Body of pancreas (tissue), 4 donors: ENCODE results near the gene HERC3. TPM values are rescaled to one million over a fixed set of nuclear protein-coding genes. Genes with fewer than 3 reads are reported as not detected.

Experiments
- ATAC-seq: fragments of 150-250 bp; one replicate; pipeline ENCODE4 v1.9.1; 2016
- DNase-seq, 4 donors: peaks; one replicate each; pipeline ENCODE4 v3.0.0-alpha.2; 2019
- H3K27ac ChIP-seq, 4 donors: fragments of 200-600 bp; sonication (generic); 1 replicate in 3 of 4; 2 replicates in 1 of 4; pipeline versions ENCODE4 v1.5.1 to v1.6.1; 2016 to 2019; ENCODE audit warnings: mild to moderate bottlenecking in 1 of 4, mixed read lengths in 1 of 4, moderate library complexity in 1 of 4
- H3K27me3 ChIP-seq, 2 donors: fragments of 200-600 bp; sonication (generic); one replicate each; pipeline ENCODE4 v1.6.0; 2016; ENCODE audit warnings: mild to moderate bottlenecking in 1 of 2
- H3K36me3 ChIP-seq, 2 donors: fragments of 200-600 bp; sonication (generic); replicated peaks in 1 of 2; 2 replicates each; pipeline ENCODE4 v1.5.1; 2016; ENCODE audit warnings: low read depth in 2 of 2; ENCODE audit not compliant: insufficient read depth in 1 of 2
- H3K4me1 ChIP-seq: fragments of 200-600 bp; sonication (generic); one replicate; pipeline ENCODE4 v1.6.0; 2016
- H3K4me3 ChIP-seq, 2 donors: fragments of 200-600 bp; sonication (generic); 1 replicate in 1 of 2; 2 replicates in 1 of 2; pipeline ENCODE4 v1.5.1; 2016 to 2019
- H3K9me3 ChIP-seq, 3 donors: fragments of 200-600 bp; sonication (generic); 1 replicate in 2 of 3; 2 replicates in 1 of 3; pipeline ENCODE4 v1.5.1; 2016
- CTCF ChIP-seq, 7 experiments: fragments of 450-650 bp in 4 of 7; fragments of 200-600 bp in 3 of 7; sonication (generic) in 3 of 7; IDR thresholded peaks; one replicate each; pipeline ENCODE4 v1.5.1; 2016 to 2019; ENCODE audit warnings: antibody characterized with exemption in 7 of 7
- POLR2A ChIP-seq, 3 donors: fragments of 450-650 bp; IDR thresholded peaks; one replicate each; pipeline ENCODE4 v1.6.1; 2016; ENCODE audit warnings: antibody characterized with exemption in 3 of 3, mild to moderate bottlenecking in 2 of 3
- WGBS, 2 donors: methylation state at CpG; one replicate each; pipeline ENCODE4 v1.1.5; 2017; 5-methylcytosine and 5-hydroxymethylcytosine counted together
- intact Hi-C: fragments of 100-400 bp; cut with DNase I; formaldehyde crosslinking; loops from one replicate; pipeline ENCODE4 v1.15.1; 2023
- total RNA-seq, 2 donors: library from RNA; depleted of rRNA; stranded (reverse); fragments of >200 nt; gene quantifications; one replicate each; pipeline ENCODE4 v1.1.0, GENCODE V29; 2016

The HERC3 gene
- total RNA-seq, 2 donors from 2014 or later: 10.9 to 19.5 TPM

GRCh38 chr4:88659890-88660208, 67.6 kb downstream of the HERC3 start:
- TF ChIP-seq CTCF (IDR thresholded peaks at IDR 0.05): no peak
- TF ChIP-seq POLR2A (IDR thresholded peaks at IDR 0.05): no peak
- intact Hi-C loops: loop anchor here (5.0 kb wide), 1 partner anchor 123 kb away; no protein-coding TSS in a partner anchor
- H3K27me3 ChIP-seq: no peaks in the 10 kb centered on the region
- no peak for DNase-seq
- H3K27ac ChIP-seq: no peak overlapping the region
- peaks cover 9% of the 10 kb centered on the region for H3K4me1 ChIP-seq
- H3K4me3 ChIP-seq: no peak overlapping the region
- H3K9me3 ChIP-seq: no peaks in the 10 kb centered on the region
- H3K36me3 ChIP-seq: no peaks in the 10 kb centered on the region
- no peak for ATAC-seq

GRCh38 chr4:88660446-88661294, 68.4 kb downstream of the HERC3 start:
- Histone ChIP-seq H3K4me1 (peaks cover 9% of the 10 kb centered on the region), H3K27me3 (no peaks in the 10 kb centered on the region), H3K4me3 (no peak overlapping the region), H3K36me3 (no peaks in the 10 kb centered on the region), H3K9me3 (no peaks in the 10 kb centered on the region), H3K27ac (no peak overlapping the region)
- intact Hi-C loops: no loop called here
- ATAC-seq: no peak
- no peak for TF ChIP-seq CTCF (IDR thresholded peaks at IDR 0.05)
- TF ChIP-seq POLR2A (IDR thresholded peaks at IDR 0.05): no peak
- 79 to 81% methylated on average over 7 of the region's 7 CpGs for WGBS, 2 donors
- DNase-seq: no peak

- H3K4me3 ChIP-seq: no peak overlapping the region
- H3K36me3 ChIP-seq: no peaks in the 10 kb centered on the region
- no peak overlapping the region for H3K27ac ChIP-seq
- ATAC-seq: no peak
- no peak for TF ChIP-seq CTCF (IDR thresholded peaks at IDR 0.05)
- TF ChIP-seq POLR2A (IDR thresholded peaks at IDR 0.05): no peak
- no peaks in the 10 kb centered on the region for H3K9me3 ChIP-seq
- intact Hi-C loops: no loop called here
- H3K4me1 ChIP-seq: peaks cover 9% of the 10 kb centered on the region
- no peaks in the 10 kb centered on the region for H3K27me3 ChIP-seq
- no peak for DNase-seq
- whole genome bisulfite sequencing, 2 donors: 82 to 91% methylated on average over 2 of the region's 2 CpGs
Observed at GRCh38 chr4:88661739-88662138, 69.5 kb downstream of the HERC3 start.

GRCh38 chr4:88672987-88673386, 80.7 kb downstream of the HERC3 start:
- H3K4me1 ChIP-seq: no peaks in the 10 kb centered on the region
- H3K27me3 ChIP-seq: no peaks in the 10 kb centered on the region
- no peak overlapping the region for H3K27ac ChIP-seq
- TF ChIP-seq POLR2A (IDR thresholded peaks at IDR 0.05) (no peak), CTCF (IDR thresholded peaks at IDR 0.05) (peak; percentile 26 to 66 (median 48))
- ATAC-seq (peak; percentile 47), DNase-seq (peak; percentile 29 to 56 (median 36))
- WGBS, 2 donors: 48 to 52% methylated on average over 5 of the region's 5 CpGs
- H3K9me3 ChIP-seq: no peaks in the 10 kb centered on the region
- H3K36me3 ChIP-seq: peaks cover 0 to 3% of the 10 kb centered on the region in 2 donors
- intact Hi-C loops: no loop called here
- no peak overlapping the region for H3K4me3 ChIP-seq

- ATAC-seq (no peak), DNase-seq (no peak)
- 97 to 100% methylated on average over 2 of the region's 2 CpGs for WGBS, 2 donors
- no peak for TF ChIP-seq POLR2A (IDR thresholded peaks at IDR 0.05)
- no peak for TF ChIP-seq CTCF (IDR thresholded peaks at IDR 0.05)
- Histone ChIP-seq H3K4me3 (no peak overlapping the region), H3K9me3 (no peaks in the 10 kb centered on the region), H3K27me3 (no peaks in the 10 kb centered on the region), H3K4me1 (no peaks in the 10 kb centered on the region), H3K27ac (no peak overlapping the region), H3K36me3 (peaks cover 0 to 3% of the 10 kb centered on the region in 2 donors)
- intact Hi-C loops: no loop called here
Observed at GRCh38 chr4:88673886-88674285, 81.6 kb downstream of the HERC3 start.
